ENCODE data around the gene RMI1. TPM values are rescaled to one million over a fixed set of nuclear protein-coding genes. Genes with fewer than 3 reads are reported as not detected.
A peak's percentile ranks its signal among the peaks of the same experiment; 100 is the strongest.

The RMI1 gene
- total RNA-seq, 1 donor from 2014 or later, result 0.21 TPM

- peaks cover 26 to 32% of the 10 kb centered on the region in 2 donors for H3K36me3 ChIP-seq
- H3K9me3 ChIP-seq, result no peaks in the 10 kb centered on the region
- peaks cover 5 to 18% of the 10 kb centered on the region in 2 donors for H3K4me1 ChIP-seq
- TF ChIP-seq CTCF (IDR thresholded peaks at IDR 0.05), result no peak
- peak overlapping the region; percentile 96 to 99 for H3K27ac ChIP-seq
- peak; percentile 53 to 86 for DNase-seq (ENCODE audit: low spot score in 2 of 2)
- H3K27me3 ChIP-seq, result no peaks in the 10 kb centered on the region
- H3K4me3 ChIP-seq, result peak overlapping the region; percentile 58 to 94
- intact Hi-C loops (cut with DNase I), result loop anchor here (1.0 kb wide), 1 partner anchor 23 kb away; a partner anchor contains a TSS
Observed at GRCh38 chr9:83978992-83979811, 1.4 kb upstream of the RMI1 start.

- peaks cover 19 to 25% of the 10 kb centered on the region in 2 donors for H3K36me3 ChIP-seq
- H3K4me1 ChIP-seq, result peaks cover 5 to 18% of the 10 kb centered on the region in 2 donors
- H3K27me3 ChIP-seq, result no peaks in the 10 kb centered on the region
- H3K4me3 ChIP-seq, result peak within 1 kb of the TSS; percentile 58 to 94
- no peaks in the 10 kb centered on the region for H3K9me3 ChIP-seq
- H3K27ac ChIP-seq, result peak within 1 kb of the TSS; percentile 96 to 99
- intact Hi-C loops (cut with DNase I), result loop anchor here (1.0 to 5.0 kb wide), 5 partner anchors 24 to 687 kb away; partner anchors contain the start of genes KIF27 and NTRK2
- peak; percentile 91 to 99 for DNase-seq (ENCODE audit: low spot score in 2 of 2)
- no peak for TF ChIP-seq CTCF (IDR thresholded peaks at IDR 0.05)
Observed at GRCh38 chr9:83979812-83980394, 702 bp upstream of the RMI1 start, which contains the start of gene HNRNPK. Gene HNRNPK, minus strand, starts transcription at chr9:83980215. Its CDS starts 1,963 bp downstream, at chr9:83978252.

- intact Hi-C loops (cut with DNase I), result loop anchor here (2.0 to 5.0 kb wide), 2 partner anchors 192 to 686 kb away; partner anchors contain the start of gene NTRK2
- peak overlapping the region; percentile 58 to 94 for H3K4me3 ChIP-seq
- peaks cover 5 to 11% of the 10 kb centered on the region in 2 donors for H3K36me3 ChIP-seq
- peak in 1 of 2 donors; percentile 67 for DNase-seq (ENCODE audit: low spot score in 2 of 2)
- peak overlapping the region; percentile 96 to 99 for H3K27ac ChIP-seq
- H3K27me3 ChIP-seq, result no peaks in the 10 kb centered on the region
- no peaks in the 10 kb centered on the region for H3K9me3 ChIP-seq
- TF ChIP-seq CTCF (IDR thresholded peaks at IDR 0.05), result no peak
- H3K4me1 ChIP-seq, result peaks cover 5 to 14% of the 10 kb centered on the region in 2 donors
Observed at GRCh38 chr9:83981126-83981871, 694 bp downstream of the RMI1 start.

GRCh38 chr9:83986195-83986594 is 5.6 kb downstream of the RMI1 start:
- intact Hi-C loops (cut with DNase I), result no loop called here
- H3K36me3 ChIP-seq, result no peaks in the 10 kb centered on the region
- no peak for DNase-seq (ENCODE audit: low spot score in 2 of 2)
- no peak overlapping the region for H3K4me3 ChIP-seq
- no peak overlapping the region for H3K27ac ChIP-seq
- no peaks in the 10 kb centered on the region for H3K27me3 ChIP-seq
- H3K4me1 ChIP-seq, result no peaks in the 10 kb centered on the region
- no peak for TF ChIP-seq CTCF (IDR thresholded peaks at IDR 0.05)
- H3K9me3 ChIP-seq, result no peaks in the 10 kb centered on the region

GRCh38 chr9:83986765-83987401 is 6.3 kb downstream of the RMI1 start:
- no peak for TF ChIP-seq CTCF (IDR thresholded peaks at IDR 0.05)
- intact Hi-C loops (cut with DNase I), result no loop called here
- H3K27me3 ChIP-seq, result no peaks in the 10 kb centered on the region
- no peak for DNase-seq (ENCODE audit: low spot score in 2 of 2)
- H3K4me1 ChIP-seq, result no peaks in the 10 kb centered on the region
- H3K27ac ChIP-seq, result no peak overlapping the region
- H3K4me3 ChIP-seq, result no peak overlapping the region
- H3K9me3 ChIP-seq, result no peaks in the 10 kb centered on the region
- no peaks in the 10 kb centered on the region for H3K36me3 ChIP-seq
